Smooth muscle cell (in vitro differentiated cells): ENCODE results near the gene PGM5. TPM values are rescaled to one million over a fixed set of nuclear protein-coding genes. Genes with fewer than 3 reads are reported as not detected.

Source experiments
- DNase-seq: peaks from one replicate; lab custom pipeline; 2025; ENCODE audit not compliant: unreplicated experiment; lab: John Stamatoyannopoulos, UW
- H2AFZ ChIP-seq: fragments of 200-600 bp; sonication (generic); 2 replicates; pipeline ENCODE4 v1.6.0; 2016; ENCODE audit warnings: antibody characterized with exemption, low read depth, mild to moderate bottlenecking
- H3F3A ChIP-seq: fragments of 200-600 bp; sonication (generic); 2 replicates; pipeline ENCODE4 v1.6.0; 2017; ENCODE audit warnings: antibody characterized with exemption, low read depth
- H3K27ac ChIP-seq: fragments of 200-600 bp; sonication (generic); 2 replicates; pipeline ENCODE4 v1.5.1; 2016; ENCODE audit warnings: low read depth, mild to moderate bottlenecking
- H3K27me3 ChIP-seq: fragments of 200-600 bp; sonication (generic); 2 replicates; pipeline ENCODE4 v1.6.1; 2016; ENCODE audit warnings: low read depth, mild to moderate bottlenecking
- H3K36me3 ChIP-seq: fragments of 200-600 bp; sonication (generic); 2 replicates; pipeline ENCODE4 v1.5.1; 2016; ENCODE audit warnings: low read depth
- H3K4me1 ChIP-seq: fragments of 200-600 bp; sonication (generic); 2 replicates; pipeline ENCODE4 v1.5.1; 2016; ENCODE audit warnings: low read depth
- H3K4me2 ChIP-seq: fragments of 200-600 bp; sonication (generic); 2 replicates; pipeline ENCODE4 v1.6.0; 2016; ENCODE audit warnings: mild to moderate bottlenecking
- H3K4me3 ChIP-seq: fragments of 200-600 bp; sonication (generic); 2 replicates; pipeline ENCODE4 v1.5.1; 2016; ENCODE audit warnings: mild to moderate bottlenecking
- H3K79me2 ChIP-seq: fragments of 200-600 bp; sonication (generic); 2 replicates; pipeline ENCODE4 v1.6.0; 2016; ENCODE audit warnings: low read depth, mild to moderate bottlenecking
- H3K9ac ChIP-seq: fragments of 200-600 bp; sonication (generic); 2 replicates; pipeline ENCODE4 v1.6.0; 2016; ENCODE audit warnings: low read depth
- H3K9me3 ChIP-seq: fragments of 200-600 bp; sonication (generic); replicated peaks from 2 replicates; pipeline ENCODE4 v1.5.1; 2016; ENCODE audit warnings: low read depth
- H4K20me1 ChIP-seq: fragments of 200-600 bp; sonication (generic); 2 replicates; pipeline ENCODE4 v1.6.0; 2016; ENCODE audit warnings: low read depth
- WGBS: methylation state at CpG from one replicate; pipeline ENCODE4 v1.1.7; 2016; ENCODE audit warnings: low lambda C conversion rate; 5-methylcytosine and 5-hydroxymethylcytosine counted together
- polyA plus RNA-seq: library from polyadenylated mRNA; unstranded; fragments of >200 nt; fragmentation: Nextera tagmentation; extraction: Ambion mirVana; gene quantifications from 2 replicates; pipeline ENCODE4 v1.2.1, GENCODE V29; 2016
- total RNA-seq: library from RNA; depleted of rRNA; stranded (reverse); fragments of >200 nt; gene quantifications from 2 replicates; pipeline ENCODE4 v1.2.3, GENCODE V29; 2014
- TF ChIP-seq, protein P1 (sequence below): fragments of 200-600 bp; sonication (generic); IDR thresholded peaks from 2 replicates; pipeline ENCODE4 v1.5.1; 2017; ENCODE audit warnings: borderline replicate concordance, mild to moderate bottlenecking, antibody characterized with exemption; ENCODE audit not compliant: insufficient read depth, poor library complexity, severe bottlenecking

Gene PGM5
- total and polyA plus RNA-seq, 2 experiments from 2014 or later = 0.77 to 5.6 TPM

DNA sequence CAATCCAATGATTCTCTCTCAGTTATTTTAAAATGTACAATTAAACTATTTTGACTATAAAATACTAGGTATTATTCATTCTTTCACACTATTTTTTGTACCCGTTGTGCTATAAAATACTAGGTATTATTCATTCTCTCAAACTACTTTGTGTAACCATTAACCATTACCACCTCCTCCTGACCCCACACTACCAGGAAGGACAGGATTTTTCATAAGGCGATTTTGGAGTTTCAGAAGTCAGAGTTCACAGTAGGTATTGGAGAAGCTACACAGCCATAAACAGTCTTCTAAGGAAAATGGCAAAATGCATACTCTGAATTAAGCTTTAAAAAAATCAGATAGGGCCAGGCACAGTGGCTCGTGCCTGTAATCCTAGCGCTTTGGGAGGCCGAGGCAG is 219.4 kb downstream of the PGM5 start:
- no peak overlapping the region for H2AFZ ChIP-seq
- H3K27ac ChIP-seq = no peak overlapping the region
- H3F3A ChIP-seq = no peaks in the 10 kb centered on the region
- H3K4me3 ChIP-seq = no peak overlapping the region
- H4K20me1 ChIP-seq = no peaks in the 10 kb centered on the region
- H3K79me2 ChIP-seq = no peaks in the 10 kb centered on the region
- no peaks in the 10 kb centered on the region for H3K9me3 ChIP-seq
- no peaks in the 10 kb centered on the region for H3K4me1 ChIP-seq
- TF ChIP-seq, protein P1, sequence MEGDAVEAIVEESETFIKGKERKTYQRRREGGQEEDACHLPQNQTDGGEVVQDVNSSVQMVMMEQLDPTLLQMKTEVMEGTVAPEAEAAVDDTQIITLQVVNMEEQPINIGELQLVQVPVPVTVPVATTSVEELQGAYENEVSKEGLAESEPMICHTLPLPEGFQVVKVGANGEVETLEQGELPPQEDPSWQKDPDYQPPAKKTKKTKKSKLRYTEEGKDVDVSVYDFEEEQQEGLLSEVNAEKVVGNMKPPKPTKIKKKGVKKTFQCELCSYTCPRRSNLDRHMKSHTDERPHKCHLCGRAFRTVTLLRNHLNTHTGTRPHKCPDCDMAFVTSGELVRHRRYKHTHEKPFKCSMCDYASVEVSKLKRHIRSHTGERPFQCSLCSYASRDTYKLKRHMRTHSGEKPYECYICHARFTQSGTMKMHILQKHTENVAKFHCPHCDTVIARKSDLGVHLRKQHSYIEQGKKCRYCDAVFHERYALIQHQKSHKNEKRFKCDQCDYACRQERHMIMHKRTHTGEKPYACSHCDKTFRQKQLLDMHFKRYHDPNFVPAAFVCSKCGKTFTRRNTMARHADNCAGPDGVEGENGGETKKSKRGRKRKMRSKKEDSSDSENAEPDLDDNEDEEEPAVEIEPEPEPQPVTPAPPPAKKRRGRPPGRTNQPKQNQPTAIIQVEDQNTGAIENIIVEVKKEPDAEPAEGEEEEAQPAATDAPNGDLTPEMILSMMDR = no peak
- H3K9ac ChIP-seq = no peak overlapping the region
- DNase-seq = no peak
- H3K4me2 ChIP-seq = no peak overlapping the region
- peaks cover 15% of the 10 kb centered on the region for H3K27me3 ChIP-seq
- H3K36me3 ChIP-seq = no peaks in the 10 kb centered on the region
- 66% methylated on average over 5 of the region's 5 CpGs for WGBS

- peaks cover 15% of the 10 kb centered on the region for H3K27me3 ChIP-seq
Measured at GRCh38 chr9:68577774-68578591, 221.6 kb downstream of the PGM5 start.

More at GRCh38 chr9:68577774-68578591, 221.6 kb downstream of the PGM5 start:
- Histone ChIP-seq H3F3A (no peaks in the 10 kb centered on the region), H3K27ac (no peak overlapping the region), H4K20me1 (no peaks in the 10 kb centered on the region), H3K36me3 (no peaks in the 10 kb centered on the region), H3K4me3 (no peak overlapping the region), H3K4me2 (no peak overlapping the region), H3K4me1 (no peaks in the 10 kb centered on the region), H3K9me3 (no peaks in the 10 kb centered on the region), H3K79me2 (no peaks in the 10 kb centered on the region), H2AFZ (no peak overlapping the region), H3K9ac (no peak overlapping the region)
- no peak for DNase-seq
- 86% methylated on average over 7 of the region's 7 CpGs for WGBS
- TF ChIP-seq, protein P1 = no peak

Other genes with a start within 250 kb of the PGM5 start
- 17.8 and 50.1 TPM in 2 replicates for gene ZNG1C, start 114.6 kb upstream of the PGM5 start, total RNA-seq
- 41.9 and 52.2 TPM in 2 replicates for gene ZNG1C, start 114.6 kb upstream of the PGM5 start, polyA plus RNA-seq
- gene FOXD4L3, start 53.7 kb upstream of the PGM5 start, total RNA-seq = 0.18 TPM in 1 of 2 replicates, not detected in the other
- gene FOXD4L3, start 53.7 kb upstream of the PGM5 start, polyA plus RNA-seq = not detected in 2 replicates
- gene TMEM252, start 184.3 kb downstream of the PGM5 start, total RNA-seq = not detected in 2 replicates
- gene TMEM252, start 184.3 kb downstream of the PGM5 start, polyA plus RNA-seq = not detected in 2 replicates